ENCODE measurements around the gene SZT2. TPM values are rescaled to one million over a fixed set of nuclear protein-coding genes. Genes with fewer than 3 reads are reported as not detected.

SZT2 gene
- total RNA-seq, 1 experiment from 2014 or later, result 77.3 TPM

GRCh38 chr1:43350976-43351375, 38.7 kb upstream of the SZT2 start:
- Mint-ChIP-seq H3K4me1 (ENCODE audit: low read depth, unreplicated experiment) (peaks cover 35% of the 10 kb centered on the region), H3K27ac (ENCODE audit: unreplicated experiment) (no peak overlapping the region), H3K9me3 (ENCODE audit: low read depth, unreplicated experiment) (no peaks in the 10 kb centered on the region), H3K4me3 (ENCODE audit: low read depth, unreplicated experiment) (no peak overlapping the region), H3K36me3 (ENCODE audit: insufficient read depth, unreplicated experiment) (peaks cover 15% of the 10 kb centered on the region), H3K27me3 (ENCODE audit: unreplicated experiment) (no peaks in the 10 kb centered on the region)
- CTCF ChIA-PET, result no interaction called here
- no TSS peak for BruUV-seq (replicated peaks)
- no peak for DNase-seq
- intact Hi-C loops (cut with micrococcal nuclease; ENCODE audit: unreplicated experiment), result no loop called here
- TF ChIP-seq, protein P1, sequence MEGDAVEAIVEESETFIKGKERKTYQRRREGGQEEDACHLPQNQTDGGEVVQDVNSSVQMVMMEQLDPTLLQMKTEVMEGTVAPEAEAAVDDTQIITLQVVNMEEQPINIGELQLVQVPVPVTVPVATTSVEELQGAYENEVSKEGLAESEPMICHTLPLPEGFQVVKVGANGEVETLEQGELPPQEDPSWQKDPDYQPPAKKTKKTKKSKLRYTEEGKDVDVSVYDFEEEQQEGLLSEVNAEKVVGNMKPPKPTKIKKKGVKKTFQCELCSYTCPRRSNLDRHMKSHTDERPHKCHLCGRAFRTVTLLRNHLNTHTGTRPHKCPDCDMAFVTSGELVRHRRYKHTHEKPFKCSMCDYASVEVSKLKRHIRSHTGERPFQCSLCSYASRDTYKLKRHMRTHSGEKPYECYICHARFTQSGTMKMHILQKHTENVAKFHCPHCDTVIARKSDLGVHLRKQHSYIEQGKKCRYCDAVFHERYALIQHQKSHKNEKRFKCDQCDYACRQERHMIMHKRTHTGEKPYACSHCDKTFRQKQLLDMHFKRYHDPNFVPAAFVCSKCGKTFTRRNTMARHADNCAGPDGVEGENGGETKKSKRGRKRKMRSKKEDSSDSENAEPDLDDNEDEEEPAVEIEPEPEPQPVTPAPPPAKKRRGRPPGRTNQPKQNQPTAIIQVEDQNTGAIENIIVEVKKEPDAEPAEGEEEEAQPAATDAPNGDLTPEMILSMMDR (IDR thresholded peaks at IDR 0.05; ENCODE audit: unreplicated experiment), result no peak

GRCh38 chr1:43351421-43352350, 38.0 kb upstream of the SZT2 start:
- CTCF ChIA-PET, result no interaction called here

GRCh38 chr1:43352351-43352705, 37.4 kb upstream of the SZT2 start:
- H3K27ac Mint-ChIP-seq (ENCODE audit: unreplicated experiment), result no peak overlapping the region
- CTCF ChIA-PET, result no interaction called here

More at GRCh38 chr1:43351421-43352350, 38.0 kb upstream of the SZT2 start:
- no TSS peak for BruUV-seq (replicated peaks)
- no peak overlapping the region for H3K4me3 Mint-ChIP-seq (ENCODE audit: low read depth, unreplicated experiment)
- H3K27ac Mint-ChIP-seq (ENCODE audit: unreplicated experiment), result no peak overlapping the region
- peaks cover 32% of the 10 kb centered on the region for H3K4me1 Mint-ChIP-seq (ENCODE audit: low read depth, unreplicated experiment)
- no peaks in the 10 kb centered on the region for H3K27me3 Mint-ChIP-seq (ENCODE audit: unreplicated experiment)
- intact Hi-C loops (cut with micrococcal nuclease; ENCODE audit: unreplicated experiment), result no loop called here
- TF ChIP-seq, protein P1 (IDR thresholded peaks at IDR 0.05; ENCODE audit: unreplicated experiment), result no peak
- no peaks in the 10 kb centered on the region for H3K9me3 Mint-ChIP-seq (ENCODE audit: low read depth, unreplicated experiment)
- peaks cover 15% of the 10 kb centered on the region for H3K36me3 Mint-ChIP-seq (ENCODE audit: insufficient read depth, unreplicated experiment)
- DNase-seq, result no peak

DNA sequence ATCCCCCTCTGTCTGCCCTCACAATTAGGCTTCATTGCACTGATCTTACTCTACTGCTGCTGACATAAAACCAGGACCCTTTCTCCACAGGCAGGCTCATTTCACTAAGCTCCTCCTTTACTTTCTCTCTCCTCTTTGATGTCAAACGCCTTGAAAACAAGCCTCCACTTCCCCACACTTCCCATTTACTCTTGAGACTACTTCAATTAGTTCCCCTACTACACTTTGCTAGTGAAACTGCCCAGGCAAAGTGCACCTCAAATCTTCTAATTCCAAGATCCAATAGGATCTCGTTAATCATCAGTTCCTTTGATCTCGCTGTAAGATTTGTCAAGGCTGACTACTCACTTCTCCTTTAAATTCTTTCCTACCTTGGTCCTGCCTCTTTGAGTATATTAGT, 36.8 kb upstream of the SZT2 start:
- TF ChIP-seq, protein P1 (IDR thresholded peaks at IDR 0.05; ENCODE audit: unreplicated experiment), result no peak
- Mint-ChIP-seq H3K27ac (ENCODE audit: unreplicated experiment) (no peak overlapping the region), H3K9me3 (ENCODE audit: low read depth, unreplicated experiment) (no peaks in the 10 kb centered on the region), H3K4me3 (ENCODE audit: low read depth, unreplicated experiment) (no peak overlapping the region), H3K36me3 (ENCODE audit: insufficient read depth, unreplicated experiment) (peaks cover 15% of the 10 kb centered on the region), H3K27me3 (ENCODE audit: unreplicated experiment) (no peaks in the 10 kb centered on the region), H3K4me1 (ENCODE audit: low read depth, unreplicated experiment) (peaks cover 20% of the 10 kb centered on the region)
- CTCF ChIA-PET, result no interaction called here
- intact Hi-C loops (cut with micrococcal nuclease; ENCODE audit: unreplicated experiment), result no loop called here
- BruUV-seq (replicated peaks), result no TSS peak
- no peak for DNase-seq

More at GRCh38 chr1:43352351-43352705, 37.4 kb upstream of the SZT2 start:
- TF ChIP-seq, protein P1 (IDR thresholded peaks at IDR 0.05; ENCODE audit: unreplicated experiment), result no peak
- Mint-ChIP-seq H3K27me3 (ENCODE audit: unreplicated experiment) (no peaks in the 10 kb centered on the region), H3K4me1 (ENCODE audit: low read depth, unreplicated experiment) (peaks cover 25% of the 10 kb centered on the region), H3K36me3 (ENCODE audit: insufficient read depth, unreplicated experiment) (peaks cover 15% of the 10 kb centered on the region), H3K9me3 (ENCODE audit: low read depth, unreplicated experiment) (no peaks in the 10 kb centered on the region), H3K4me3 (ENCODE audit: low read depth, unreplicated experiment) (no peak overlapping the region)
- intact Hi-C loops (cut with micrococcal nuclease; ENCODE audit: unreplicated experiment), result no loop called here
- no peak for DNase-seq
- BruUV-seq (replicated peaks), result no TSS peak
